Stimulated activated CD8-positive, alpha-beta memory T cell treated with anti-CD3 and anti-CD28 coated beads, Interleukin-7, amount 100 ng/mL, for 4 hours (primary cell): ENCODE results near the gene ZFP42.
"Not testable (repeated sequence)": the region's sequence is repeated elsewhere in the genome, so short reads cannot be mapped to it uniquely, and the experiment has no call there.

Source experiments
- DNase-seq, 2 donors: peaks; one replicate each; pipeline ENCODE4 v3.0.0-alpha.2; 2020; ENCODE audit warnings: low read depth in 2 of 2

Gene ZFP42

GRCh38 chr4:188021548-188022249 lies 26.1 kb downstream of the ZFP42 start:
- no peak for DNase-seq

GRCh38 chr4:188023682-188024081 lies 28.1 kb downstream of the ZFP42 start:
- no peak for DNase-seq

- no peak for DNase-seq
Observed at GRCh38 chr4:188025476-188025875, 29.9 kb downstream of the ZFP42 start.

- no peak for DNase-seq
Observed at GRCh38 chr4:188029114-188029513, 33.5 kb downstream of the ZFP42 start.

- no peak for DNase-seq
Observed at GRCh38 chr4:188030401-188030800, 34.8 kb downstream of the ZFP42 start.

GRCh38 chr4:188031751-188032150 lies 36.2 kb downstream of the ZFP42 start:
- no peak for DNase-seq

GRCh38 chr4:188032170-188032569 lies 36.6 kb downstream of the ZFP42 start:
- no peak for DNase-seq

- no peak for DNase-seq
Observed at GRCh38 chr4:188032583-188032982, 37.0 kb downstream of the ZFP42 start.

GRCh38 chr4:188037003-188037713 lies 41.6 kb downstream of the ZFP42 start:
- no peak for DNase-seq

- no peak for DNase-seq
Observed at GRCh38 chr4:188041721-188042120, 46.1 kb downstream of the ZFP42 start.

GRCh38 chr4:188042191-188042590 lies 46.6 kb downstream of the ZFP42 start:
- no peak for DNase-seq

- DNase-seq, result no peak
Observed at GRCh38 chr4:188043154-188043553, 47.6 kb downstream of the ZFP42 start.

- DNase-seq, result not testable (repeated sequence)
Observed at GRCh38 chr4:188045461-188045860, 49.9 kb downstream of the ZFP42 start.

GRCh38 chr4:188046657-188047056 lies 51.1 kb downstream of the ZFP42 start:
- DNase-seq, result no peak

GRCh38 chr4:188053302-188053701 lies 57.7 kb downstream of the ZFP42 start:
- no peak for DNase-seq
